SK-N-SH (cell line): ENCODE results near the gene SMKR1.

ENCODE experiments used
- EP300 ChIP-seq, 2 experiments: IDR thresholded peaks; 2 replicates each; pipeline versions ENCODE4 v1.4.0 to v1.6.1; 2012; ENCODE audit warnings: borderline replicate concordance in 1 of 2, low read depth in 1 of 2, low read length in 1 of 2
- JUND ChIP-seq: IDR thresholded peaks from 2 replicates; pipeline ENCODE4 v1.4.0; 2012
- MAX ChIP-seq: IDR thresholded peaks from 2 replicates; pipeline ENCODE4 v1.4.0; 2012; ENCODE audit warnings: low read depth
- POLR2AphosphoS5 ChIP-seq: IDR thresholded peaks from 2 replicates; pipeline ENCODE4 v1.6.1; 2012; ENCODE audit warnings: low read depth, low read length
- SMC3 ChIP-seq: IDR thresholded peaks from 2 replicates; pipeline ENCODE4 v1.6.1; 2012; ENCODE audit warnings: low read depth, low read length, improper control_type of control experiment
- USF2 ChIP-seq: fragments of 150-350 bp; IDR thresholded peaks from 2 replicates; pipeline ENCODE4 v1.6.1; 2017; ENCODE audit warnings: antibody characterized with exemption, low read length, low read depth, borderline replicate concordance
- ZBTB33 ChIP-seq: IDR thresholded peaks from 2 replicates; pipeline ENCODE4 v1.4.0; 2012; ENCODE audit warnings: low read depth, borderline replicate concordance
- TF ChIP-seq, protein P1 (sequence below): fragments of 200-600 bp; sonication (generic); IDR thresholded peaks from 2 replicates; pipeline ENCODE4 v1.6.1; 2017; ENCODE audit warnings: antibody characterized with exemption, mild to moderate bottlenecking, moderate library complexity

DNA sequence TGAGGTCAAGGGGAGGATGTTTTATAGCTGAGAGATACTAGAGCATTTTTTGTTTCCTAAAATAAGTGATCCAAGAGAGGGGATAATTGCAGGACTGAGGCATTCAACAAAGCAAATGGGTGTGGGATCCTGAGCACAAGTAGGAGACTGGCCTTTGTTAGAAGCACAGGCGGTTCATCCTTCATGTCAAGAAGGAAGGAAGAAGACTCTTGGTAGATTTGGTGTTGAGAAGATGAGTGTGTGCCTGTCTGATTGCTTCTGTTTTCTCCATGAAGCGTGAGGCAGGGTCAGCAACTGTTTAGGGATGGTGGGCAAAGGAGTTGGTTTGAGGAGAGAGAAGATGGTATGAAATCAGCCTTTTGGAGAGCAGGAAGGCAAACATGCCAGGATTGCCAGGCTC, 40.5 kb upstream of the SMKR1 start:
- no peak for TF ChIP-seq ZBTB33
- TF ChIP-seq, protein P1, sequence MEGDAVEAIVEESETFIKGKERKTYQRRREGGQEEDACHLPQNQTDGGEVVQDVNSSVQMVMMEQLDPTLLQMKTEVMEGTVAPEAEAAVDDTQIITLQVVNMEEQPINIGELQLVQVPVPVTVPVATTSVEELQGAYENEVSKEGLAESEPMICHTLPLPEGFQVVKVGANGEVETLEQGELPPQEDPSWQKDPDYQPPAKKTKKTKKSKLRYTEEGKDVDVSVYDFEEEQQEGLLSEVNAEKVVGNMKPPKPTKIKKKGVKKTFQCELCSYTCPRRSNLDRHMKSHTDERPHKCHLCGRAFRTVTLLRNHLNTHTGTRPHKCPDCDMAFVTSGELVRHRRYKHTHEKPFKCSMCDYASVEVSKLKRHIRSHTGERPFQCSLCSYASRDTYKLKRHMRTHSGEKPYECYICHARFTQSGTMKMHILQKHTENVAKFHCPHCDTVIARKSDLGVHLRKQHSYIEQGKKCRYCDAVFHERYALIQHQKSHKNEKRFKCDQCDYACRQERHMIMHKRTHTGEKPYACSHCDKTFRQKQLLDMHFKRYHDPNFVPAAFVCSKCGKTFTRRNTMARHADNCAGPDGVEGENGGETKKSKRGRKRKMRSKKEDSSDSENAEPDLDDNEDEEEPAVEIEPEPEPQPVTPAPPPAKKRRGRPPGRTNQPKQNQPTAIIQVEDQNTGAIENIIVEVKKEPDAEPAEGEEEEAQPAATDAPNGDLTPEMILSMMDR, result no peak
- no peak for TF ChIP-seq POLR2AphosphoS5
- TF ChIP-seq EP300 (IDR thresholded peaks at IDR 0.05; ENCODE audit: borderline replicate concordance in 1 of 2, low read depth in 1 of 2, low read length in 1 of 2), result no peak
- no peak for TF ChIP-seq JUND
- no peak for TF ChIP-seq MAX
- no peak for TF ChIP-seq USF2
- TF ChIP-seq SMC3, result no peak
